ENCODE data around the gene HSPB2. TPM values are rescaled to one million over a fixed set of nuclear protein-coding genes. Genes with fewer than 3 reads are reported as not detected.

The HSPB2 gene
- total and polyA plus RNA-seq, 2 of the 8 experiments (the other 6 are each of a cell fraction or from before 2014, with no cell fraction given), result 0.32 to 0.86 TPM

- H2BK120ac ChIP-seq (replicated peaks; ENCODE audit: low read depth, low read length), result no peak overlapping the region
- no peak overlapping the region for H4K5ac ChIP-seq (ENCODE audit: insufficient read length, low read depth, low read length)
- ChIA-PET POLR2A (ENCODE audit: partially characterized antibody) (no interaction called here), CTCF (ENCODE audit: partially characterized antibody) (interaction anchor here (7.8 to 25.5 kb wide), 2 partner anchors 12 to 38 kb away, joined by 61 to 565 read pairs; no protein-coding TSS in a partner anchor)
- H2BK12ac ChIP-seq (ENCODE audit: low read depth, low read length), result no peak overlapping the region
- no peaks in the 10 kb centered on the region for H3K27me3 ChIP-seq (replicated peaks in 1 of 4; ENCODE audit: control insufficient read depth in 3 of 4, extremely low read depth in 1 of 4, insufficient read depth in 3 of 4, low read length in 3 of 4)
- H3K4me3 ChIP-seq (ENCODE audit: extremely low read depth in 1 of 4, insufficient read depth in 2 of 4, low read depth in 3 of 4, low read length in 4 of 4), result no peak overlapping the region
- H3K79me2 ChIP-seq (ENCODE audit: control insufficient read depth in 1 of 2, insufficient read depth in 2 of 2, low read length in 2 of 2), result peaks cover 0 to 5% of the 10 kb centered on the region in 2 experiments; a peak in 2 of 4 replicates
- H2BK15ac ChIP-seq (ENCODE audit: low read length), result no peak overlapping the region
- no peak overlapping the region for H2BK5ac ChIP-seq (ENCODE audit: low read depth, low read length)
- H3K56ac ChIP-seq (replicated peaks; ENCODE audit: insufficient read length, low read depth, low read length), result no peak overlapping the region
- 97% methylated on average over 5 of the region's 5 CpGs; no CpG with 5 or more reads in 1 of the 2 experiments for WGBS, 2 experiments (ENCODE audit: extremely low coverage in 1 of 2, insufficient coverage in 1 of 2, insufficient read length in 1 of 2, insufficient replicate concordance in 2 of 2, low coverage in 1 of 2, low lambda C conversion rate in 2 of 2, missing lambda C conversion rate in 1 of 2)
- TF ChIP-seq FOSL1 (IDR thresholded peaks at IDR 0.05; ENCODE audit: insufficient read depth, low read depth, low read length) (no peak), POLR2A (IDR thresholded peaks at IDR 0.05; ENCODE audit: control extremely low read depth in 1 of 2, low read depth in 2 of 2, low read length in 2 of 2) (no peak)
- no peak for FAIRE-seq
- H2AFZ ChIP-seq (ENCODE audit: low read length), result no peak overlapping the region
- no peak overlapping the region for H2AK5ac ChIP-seq (ENCODE audit: low read depth, low read length)
- no peak overlapping the region for H3K14ac ChIP-seq (ENCODE audit: insufficient read length)
- no peak for DNase-seq (ENCODE audit: low read depth in 1 of 2, low spot score in 2 of 2)
- peaks cover 8 to 14% (median 10%) of the 10 kb centered on the region in 4 experiments for H3K4me1 ChIP-seq (replicated peaks in 1 of 4; ENCODE audit: control insufficient read depth in 3 of 4, insufficient read depth in 4 of 4, low read length in 3 of 4)
- no peaks in the 10 kb centered on the region for H3K9me3 ChIP-seq (ENCODE audit: insufficient read depth in 2 of 2, low read depth in 1 of 2, low read length in 1 of 2)
- no peak overlapping the region for H4K91ac ChIP-seq (replicated peaks; ENCODE audit: insufficient read length, low read length)
- no peaks in the 10 kb centered on the region for H4K20me1 ChIP-seq (replicated peaks in 1 of 2; ENCODE audit: control insufficient read depth in 1 of 2, insufficient read depth in 2 of 2, low read length in 2 of 2)
- H3K36me3 ChIP-seq (ENCODE audit: control insufficient read depth in 2 of 4, insufficient read depth in 4 of 4, low read length in 3 of 4), result peaks cover 0 to 3% (median 0%) of the 10 kb centered on the region in 4 experiments; a peak in 1 of 8 replicates
- H3K4ac ChIP-seq (replicated peaks; ENCODE audit: insufficient read length, low read depth, low read length), result no peak overlapping the region
- H4K8ac ChIP-seq (ENCODE audit: extremely low read depth, insufficient read depth, low read length), result no peak overlapping the region
- no peak overlapping the region for H3K23ac ChIP-seq (ENCODE audit: insufficient read length)
- H3K23me2 ChIP-seq (ENCODE audit: low read depth, low read length), result peaks cover 5% of the 10 kb centered on the region
- H3K18ac ChIP-seq (ENCODE audit: extremely low read depth, low read length), result no peak overlapping the region
- no peak overlapping the region for H3K4me2 ChIP-seq (ENCODE audit: insufficient read depth in 1 of 2, low read depth in 2 of 2, low read length in 2 of 2)
- H3K27ac ChIP-seq (ENCODE audit: low read depth, low read length), result no peak overlapping the region
- no peak overlapping the region for H3K9ac ChIP-seq (replicated peaks in 1 of 4; ENCODE audit: extremely low read depth in 1 of 4, low read depth in 3 of 4, low read length in 3 of 4)
- 0 out of 2 replicates have a peak, but pooled peaks cover 2% of the 10 kb centered on the region for H3K79me1 ChIP-seq (ENCODE audit: low read depth, low read length)
- H2BK20ac ChIP-seq (ENCODE audit: low read length), result no peak overlapping the region
Measured at GRCh38 chr11:111941963-111942362, 29.4 kb downstream of the HSPB2 start.
